Measurements from ENCODE around the gene ZNF775. TPM values are rescaled to one million over a fixed set of nuclear protein-coding genes. Genes with fewer than 3 reads are reported as not detected.

ZNF775 gene
- total RNA-seq, 4 donors from 2014 or later = 1.2 to 2.3 (median 1.8) TPM

DNA sequence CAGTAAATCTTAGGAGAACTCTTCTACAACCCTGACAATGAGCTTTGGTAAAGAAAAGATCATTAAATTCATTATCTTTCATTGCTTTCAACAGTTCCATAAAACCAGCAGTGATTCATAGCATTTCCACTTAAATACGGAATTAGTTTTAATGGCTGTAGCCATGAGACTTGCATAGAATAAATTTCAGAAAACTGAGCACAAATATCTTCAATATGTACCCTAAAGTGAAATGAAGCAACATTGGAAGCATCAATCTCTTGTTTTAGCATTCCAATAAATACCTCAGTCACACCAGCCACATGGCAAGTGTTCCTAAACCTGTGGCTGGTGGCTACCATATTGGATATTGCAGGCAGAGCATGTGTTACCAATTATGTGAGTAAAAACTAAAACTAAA is 34.1 kb upstream of the ZNF775 start:
- intact Hi-C loops (cut with DNase I) = no loop called here

GRCh38 chr7:150346922-150347321 is 32.2 kb upstream of the ZNF775 start:
- H3K36me3 ChIP-seq = no peaks in the 10 kb centered on the region
- intact Hi-C loops (cut with DNase I) = no loop called here
- H3K4me1 ChIP-seq = peaks cover 0 to 2% (median 0%) of the 10 kb centered on the region in 3 donors
- H3K9me3 ChIP-seq = peaks cover 0 to 5% (median 0%) of the 10 kb centered on the region in 3 donors
- H3K27ac ChIP-seq = no peak overlapping the region
- WGBS, 2 donors = 85 to 91% methylated on average over 3 to 4 of the region's 5 CpGs
- no peak for DNase-seq
- peaks cover 0 to 11% (median 0%) of the 10 kb centered on the region in 4 donors for H3K27me3 ChIP-seq
- H3K4me3 ChIP-seq = no peak overlapping the region
- no peak for TF ChIP-seq POLR2A (IDR thresholded peaks at IDR 0.05)
- TF ChIP-seq, protein P1, sequence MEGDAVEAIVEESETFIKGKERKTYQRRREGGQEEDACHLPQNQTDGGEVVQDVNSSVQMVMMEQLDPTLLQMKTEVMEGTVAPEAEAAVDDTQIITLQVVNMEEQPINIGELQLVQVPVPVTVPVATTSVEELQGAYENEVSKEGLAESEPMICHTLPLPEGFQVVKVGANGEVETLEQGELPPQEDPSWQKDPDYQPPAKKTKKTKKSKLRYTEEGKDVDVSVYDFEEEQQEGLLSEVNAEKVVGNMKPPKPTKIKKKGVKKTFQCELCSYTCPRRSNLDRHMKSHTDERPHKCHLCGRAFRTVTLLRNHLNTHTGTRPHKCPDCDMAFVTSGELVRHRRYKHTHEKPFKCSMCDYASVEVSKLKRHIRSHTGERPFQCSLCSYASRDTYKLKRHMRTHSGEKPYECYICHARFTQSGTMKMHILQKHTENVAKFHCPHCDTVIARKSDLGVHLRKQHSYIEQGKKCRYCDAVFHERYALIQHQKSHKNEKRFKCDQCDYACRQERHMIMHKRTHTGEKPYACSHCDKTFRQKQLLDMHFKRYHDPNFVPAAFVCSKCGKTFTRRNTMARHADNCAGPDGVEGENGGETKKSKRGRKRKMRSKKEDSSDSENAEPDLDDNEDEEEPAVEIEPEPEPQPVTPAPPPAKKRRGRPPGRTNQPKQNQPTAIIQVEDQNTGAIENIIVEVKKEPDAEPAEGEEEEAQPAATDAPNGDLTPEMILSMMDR (IDR thresholded peaks at IDR 0.05) = no peak

More for the DNA sequence above, 34.1 kb upstream of the ZNF775 start:
- no peak for DNase-seq
- Histone ChIP-seq H3K4me1 (peaks cover 12 to 21% (median 18%) of the 10 kb centered on the region in 3 donors), H3K9me3 (peaks cover 0 to 5% (median 0%) of the 10 kb centered on the region in 3 donors), H3K36me3 (no peaks in the 10 kb centered on the region), H3K27me3 (peaks cover 0 to 30% (median 6%) of the 10 kb centered on the region in 4 donors), H3K27ac (no peak overlapping the region), H3K4me3 (no peak overlapping the region)
- TF ChIP-seq POLR2A (IDR thresholded peaks at IDR 0.05) = no peak
- TF ChIP-seq, protein P1 (IDR thresholded peaks at IDR 0.05) = no peak
- WGBS, 2 donors = 71 to 89% methylated on average over 1 of the region's 1 CpG

- H3K9me3 ChIP-seq = no peaks in the 10 kb centered on the region
- TF ChIP-seq, protein P1 (IDR thresholded peaks at IDR 0.05) = no peak
- TF ChIP-seq POLR2A (IDR thresholded peaks at IDR 0.05) = no peak
- DNase-seq = no peak
- H3K27ac ChIP-seq = no peak overlapping the region
- peaks cover 0 to 4% (median 0%) of the 10 kb centered on the region in 3 donors for H3K4me1 ChIP-seq
- H3K4me3 ChIP-seq = no peak overlapping the region
- WGBS, 2 donors = 47 to 57% methylated on average over 8 of the region's 8 CpGs
- intact Hi-C loops (cut with DNase I) = no loop called here
- no peaks in the 10 kb centered on the region for H3K36me3 ChIP-seq
- no peaks in the 10 kb centered on the region for H3K27me3 ChIP-seq
Measured at GRCh38 chr7:150351587-150352194, 27.4 kb upstream of the ZNF775 start.

GRCh38 chr7:150355666-150356059 is 23.5 kb upstream of the ZNF775 start:
- H3K9me3 ChIP-seq = no peaks in the 10 kb centered on the region
- intact Hi-C loops (cut with DNase I) = loop anchor here (5.0 kb wide), 1 partner anchor 67 kb away; no protein-coding TSS in a partner anchor
- WGBS, 2 donors = 58 to 59% methylated on average over 1 of the region's 1 CpG
- H3K27ac ChIP-seq = peak overlapping the region in 1 of 4 donors; percentile 18
- no peaks in the 10 kb centered on the region for H3K36me3 ChIP-seq
- no peak overlapping the region for H3K4me3 ChIP-seq
- DNase-seq = no peak
- peaks cover 0 to 4% (median 0%) of the 10 kb centered on the region in 3 donors for H3K4me1 ChIP-seq
- TF ChIP-seq, protein P1 (IDR thresholded peaks at IDR 0.05) = no peak
- no peak for TF ChIP-seq POLR2A (IDR thresholded peaks at IDR 0.05)
- H3K27me3 ChIP-seq = no peaks in the 10 kb centered on the region

- WGBS, 2 donors = 12 to 14% methylated on average over 5 to 6 of the region's 6 CpGs
- TF ChIP-seq, protein P1 (IDR thresholded peaks at IDR 0.05) = peak; percentile 17 to 68 (median 35)
- no peak for TF ChIP-seq POLR2A (IDR thresholded peaks at IDR 0.05)
- intact Hi-C loops (cut with DNase I) = loop anchor here (5.0 kb wide), 1 partner anchor 66 kb away; no protein-coding TSS in a partner anchor
- Histone ChIP-seq H3K4me3 (no peak overlapping the region), H3K4me1 (peaks cover 0 to 4% (median 0%) of the 10 kb centered on the region in 3 donors), H3K9me3 (no peaks in the 10 kb centered on the region), H3K27ac (no peak overlapping the region), H3K36me3 (no peaks in the 10 kb centered on the region), H3K27me3 (no peaks in the 10 kb centered on the region)
- DNase-seq = no peak
Measured at GRCh38 chr7:150356265-150356897, 22.7 kb upstream of the ZNF775 start.

Measured in esophagus squamous epithelium (tissue), 5 donors.